Type B pancreatic cell (in vitro differentiated cells): ENCODE results near the gene TSEN2. TPM values are rescaled to one million over a fixed set of nuclear protein-coding genes. Genes with fewer than 3 reads are reported as not detected.

Experiments
- DNase-seq: peaks from one replicate; pipeline ENCODE4 v3.0.0; 2021; ENCODE audit warnings: mixed read lengths; ENCODE audit not compliant: unreplicated experiment; ENCODE audit errors: extremely low spot score
- H3K27ac Mint-ChIP-seq: 2 replicates; pipeline ENCODE4 v1.8.0; 2021; ENCODE audit warnings: mild to moderate bottlenecking, mixed read lengths
- H3K27me3 Mint-ChIP-seq: 2 replicates; pipeline ENCODE4 v1.8.0; 2021; ENCODE audit warnings: mixed read lengths
- H3K36me3 Mint-ChIP-seq: 2 replicates; pipeline ENCODE4 v1.8.0; 2021; ENCODE audit warnings: mixed read lengths
- H3K4me1 Mint-ChIP-seq: one replicate; pipeline ENCODE4 v1.8.0; 2021; ENCODE audit warnings: mixed read lengths; ENCODE audit not compliant: unreplicated experiment
- H3K4me3 Mint-ChIP-seq: 2 replicates; pipeline ENCODE4 v1.8.0; 2021; ENCODE audit warnings: mild to moderate bottlenecking, mixed read lengths
- H3K9me3 Mint-ChIP-seq: 2 replicates; pipeline ENCODE4 v1.8.0; 2021; ENCODE audit warnings: mixed read lengths
- CTCF ChIP-seq: fragments of 200-600 bp; sonication (generic); conservative IDR thresholded peaks from 2 replicates; pipeline ENCODE4 v1.5.0; 2021; ENCODE audit warnings: antibody characterized with exemption, mild to moderate bottlenecking
- total RNA-seq: library from RNA; stranded (reverse); gene quantifications from 2 replicates; pipeline ENCODE4 v1.2.1, GENCODE V29; 2021; ENCODE audit warnings: low replicate concordance

The TSEN2 gene
- total RNA-seq, 1 donor from 2014 or later, result 27.7 TPM

GRCh38 chr3:12566976-12567375, 82.7 kb downstream of the TSEN2 start:
- H3K4me3 Mint-ChIP-seq, result no peak overlapping the region
- no peak for TF ChIP-seq CTCF
- no peaks in the 10 kb centered on the region for H3K27me3 Mint-ChIP-seq
- H3K36me3 Mint-ChIP-seq, result peaks cover 23% of the 10 kb centered on the region
- no peak for DNase-seq
- peak overlapping the region; percentile 21 for H3K27ac Mint-ChIP-seq
- peaks cover 5% of the 10 kb centered on the region for H3K9me3 Mint-ChIP-seq
- peaks cover 7% of the 10 kb centered on the region for H3K4me1 Mint-ChIP-seq

GRCh38 chr3:12568747-12569146, 84.5 kb downstream of the TSEN2 start:
- Mint-ChIP-seq H3K4me1 (no peaks in the 10 kb centered on the region), H3K4me3 (no peak overlapping the region), H3K27ac (no peak overlapping the region), H3K36me3 (peaks cover 27% of the 10 kb centered on the region), H3K27me3 (no peaks in the 10 kb centered on the region), H3K9me3 (peaks cover 5% of the 10 kb centered on the region)
- TF ChIP-seq CTCF, result no peak
- no peak for DNase-seq

- no peak overlapping the region for H3K4me3 Mint-ChIP-seq
- DNase-seq, result no peak
- peaks cover 5% of the 10 kb centered on the region for H3K9me3 Mint-ChIP-seq
- no peak for TF ChIP-seq CTCF
- peaks cover 29% of the 10 kb centered on the region for H3K36me3 Mint-ChIP-seq
- no peaks in the 10 kb centered on the region for H3K27me3 Mint-ChIP-seq
- H3K4me1 Mint-ChIP-seq, result no peaks in the 10 kb centered on the region
- no peak overlapping the region for H3K27ac Mint-ChIP-seq
Measured at GRCh38 chr3:12569836-12570235, 85.6 kb downstream of the TSEN2 start.

- no peak for TF ChIP-seq CTCF
- peaks cover 30% of the 10 kb centered on the region for H3K36me3 Mint-ChIP-seq
- no peaks in the 10 kb centered on the region for H3K27me3 Mint-ChIP-seq
- H3K4me3 Mint-ChIP-seq, result no peak overlapping the region
- no peaks in the 10 kb centered on the region for H3K4me1 Mint-ChIP-seq
- no peak for DNase-seq
- no peaks in the 10 kb centered on the region for H3K9me3 Mint-ChIP-seq
- no peak overlapping the region for H3K27ac Mint-ChIP-seq
Measured at GRCh38 chr3:12571986-12572385, 87.7 kb downstream of the TSEN2 start.

- peaks cover 37% of the 10 kb centered on the region for H3K36me3 Mint-ChIP-seq
- H3K27ac Mint-ChIP-seq, result no peak overlapping the region
- TF ChIP-seq CTCF, result no peak
Measured at GRCh38 chr3:12574131-12574530, 89.9 kb downstream of the TSEN2 start.

GRCh38 chr3:12574661-12575060, 90.4 kb downstream of the TSEN2 start:
- no peak for DNase-seq
- Mint-ChIP-seq H3K27me3 (no peaks in the 10 kb centered on the region), H3K27ac (peak overlapping the region; percentile 46), H3K4me1 (no peaks in the 10 kb centered on the region), H3K9me3 (no peaks in the 10 kb centered on the region), H3K4me3 (no peak overlapping the region), H3K36me3 (peaks cover 38% of the 10 kb centered on the region)
- no peak for TF ChIP-seq CTCF

More at GRCh38 chr3:12574131-12574530, 89.9 kb downstream of the TSEN2 start:
- Mint-ChIP-seq H3K9me3 (no peaks in the 10 kb centered on the region), H3K4me1 (no peaks in the 10 kb centered on the region), H3K4me3 (no peak overlapping the region), H3K27me3 (no peaks in the 10 kb centered on the region)
- no peak for DNase-seq
